Fibroblast of pulmonary artery (primary cell): ENCODE results near the gene DDX23.

Experiments
- DNase-seq: peaks from one replicate; pipeline ENCODE4 v3.0.0-alpha.2; 2010; ENCODE audit warnings: low read depth
- H3K4me3 ChIP-seq: replicated peaks from 2 replicates; pipeline ENCODE4 v1.5.1; 2011; ENCODE audit warnings: low read depth, mild to moderate bottlenecking, control low read depth, low read length, moderate library complexity
- TF ChIP-seq, protein P1 (sequence below): IDR thresholded peaks from 2 replicates; pipeline ENCODE4 v1.5.1; 2011; ENCODE audit warnings: mild to moderate bottlenecking, control low read depth, low read length, inconsistent platforms; ENCODE audit errors: missing control alignments

The DDX23 gene

DNA sequence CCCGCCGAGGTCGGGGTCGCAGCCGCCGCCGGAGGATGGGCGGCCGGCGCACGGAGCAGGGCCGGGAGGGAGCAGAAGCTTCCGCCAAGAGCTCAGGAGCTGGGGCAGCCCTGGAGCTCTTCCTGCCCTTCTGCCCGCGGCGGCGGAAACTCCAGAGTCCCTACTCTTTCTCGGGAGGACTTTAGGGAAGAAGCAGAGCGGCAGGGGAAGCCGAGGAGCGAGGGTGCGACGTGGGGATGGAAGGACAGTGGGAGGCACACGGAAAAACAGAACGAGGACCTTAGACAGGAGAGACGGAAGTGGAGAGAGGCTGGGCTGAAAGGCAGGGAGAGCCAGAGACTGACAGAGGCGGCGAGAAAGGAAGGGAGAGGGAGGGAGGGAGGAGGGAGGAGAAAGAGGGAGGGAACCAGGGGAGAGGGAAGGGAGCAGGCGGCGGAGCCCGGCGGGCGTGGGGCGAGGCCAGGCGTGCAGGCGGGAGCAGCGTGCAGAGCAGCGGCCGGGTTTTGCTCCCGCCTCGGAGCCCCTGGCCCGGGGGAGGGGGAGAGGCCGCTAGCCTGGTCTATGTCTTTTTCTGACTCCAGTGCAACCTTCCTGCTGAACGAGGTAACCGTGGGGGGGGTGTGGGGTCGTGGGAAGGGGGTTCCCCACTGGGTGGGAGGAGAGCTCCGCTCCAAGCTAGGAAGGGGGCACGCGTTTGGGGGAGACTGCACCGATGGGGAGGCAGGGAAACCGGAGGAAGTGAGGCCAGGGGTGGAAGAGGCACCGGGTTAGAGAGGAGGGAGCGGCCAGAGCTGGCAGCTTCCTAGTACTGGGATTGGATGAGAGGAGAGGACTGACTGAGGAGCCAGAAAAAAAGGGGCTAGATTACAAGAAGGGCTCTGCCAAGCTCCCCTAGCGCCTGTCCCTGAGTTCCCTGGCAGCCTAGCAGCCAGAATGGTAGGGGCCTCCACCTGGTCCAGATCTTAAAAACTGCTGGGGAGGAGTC is 36.5 kb downstream of the DDX23 start:
- peak; percentile 85 for DNase-seq
- TF ChIP-seq, protein P1, sequence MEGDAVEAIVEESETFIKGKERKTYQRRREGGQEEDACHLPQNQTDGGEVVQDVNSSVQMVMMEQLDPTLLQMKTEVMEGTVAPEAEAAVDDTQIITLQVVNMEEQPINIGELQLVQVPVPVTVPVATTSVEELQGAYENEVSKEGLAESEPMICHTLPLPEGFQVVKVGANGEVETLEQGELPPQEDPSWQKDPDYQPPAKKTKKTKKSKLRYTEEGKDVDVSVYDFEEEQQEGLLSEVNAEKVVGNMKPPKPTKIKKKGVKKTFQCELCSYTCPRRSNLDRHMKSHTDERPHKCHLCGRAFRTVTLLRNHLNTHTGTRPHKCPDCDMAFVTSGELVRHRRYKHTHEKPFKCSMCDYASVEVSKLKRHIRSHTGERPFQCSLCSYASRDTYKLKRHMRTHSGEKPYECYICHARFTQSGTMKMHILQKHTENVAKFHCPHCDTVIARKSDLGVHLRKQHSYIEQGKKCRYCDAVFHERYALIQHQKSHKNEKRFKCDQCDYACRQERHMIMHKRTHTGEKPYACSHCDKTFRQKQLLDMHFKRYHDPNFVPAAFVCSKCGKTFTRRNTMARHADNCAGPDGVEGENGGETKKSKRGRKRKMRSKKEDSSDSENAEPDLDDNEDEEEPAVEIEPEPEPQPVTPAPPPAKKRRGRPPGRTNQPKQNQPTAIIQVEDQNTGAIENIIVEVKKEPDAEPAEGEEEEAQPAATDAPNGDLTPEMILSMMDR = no peak
- H3K4me3 ChIP-seq = peak overlapping the region; percentile 85

DNA sequence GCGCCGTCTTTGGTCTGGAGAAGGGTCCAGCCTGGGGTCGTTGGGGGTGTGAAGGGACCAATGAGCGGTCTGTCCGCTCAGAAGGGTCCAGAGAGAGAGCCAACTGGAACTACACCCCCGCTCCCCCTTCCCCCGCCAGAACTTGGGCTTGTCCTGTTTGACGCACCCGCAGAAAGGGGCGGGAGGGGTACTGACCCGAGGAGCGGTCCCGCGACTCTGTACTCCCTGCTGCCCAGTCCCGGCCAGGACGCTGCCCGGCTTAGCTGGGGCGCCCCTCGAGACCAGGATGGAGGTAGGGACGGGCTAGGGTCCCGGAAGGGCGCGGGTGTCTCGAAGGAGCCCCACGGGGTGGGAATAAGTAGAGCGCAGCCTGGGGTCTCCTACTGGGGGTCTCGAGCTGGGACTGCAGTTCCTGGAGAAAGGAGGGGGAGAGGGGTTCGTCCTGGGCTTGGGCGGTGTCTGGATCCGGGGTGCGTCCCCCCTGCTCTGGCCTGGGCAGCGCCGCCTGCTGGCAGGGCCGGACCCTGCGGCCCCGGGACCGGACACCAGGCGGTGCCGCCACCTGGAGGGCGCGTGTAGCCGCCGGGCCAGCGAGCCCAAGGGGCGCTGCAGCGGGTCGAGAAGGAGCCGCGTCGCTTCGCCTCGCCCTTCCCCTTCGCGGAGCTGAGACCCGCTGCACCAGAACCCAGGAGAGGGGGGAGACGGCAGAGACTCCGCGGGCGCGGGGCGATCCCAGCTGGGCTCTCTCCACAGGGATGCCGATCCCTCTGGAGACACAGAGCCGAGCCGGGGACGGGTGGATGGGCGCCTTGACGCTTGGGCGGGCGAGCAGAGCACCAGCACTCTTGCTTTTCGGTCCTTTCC is 37.5 kb downstream of the DDX23 start:
- TF ChIP-seq, protein P1 = peak; percentile 65
- H3K4me3 ChIP-seq = peak overlapping the region; percentile 85
- DNase-seq = peak; percentile 79

- peak overlapping the region; percentile 85 for H3K4me3 ChIP-seq
- TF ChIP-seq, protein P1 = no peak
- DNase-seq = peak; percentile 23
Observed at GRCh38 chr12:48813465-48814261, 38.3 kb downstream of the DDX23 start.

DNA sequence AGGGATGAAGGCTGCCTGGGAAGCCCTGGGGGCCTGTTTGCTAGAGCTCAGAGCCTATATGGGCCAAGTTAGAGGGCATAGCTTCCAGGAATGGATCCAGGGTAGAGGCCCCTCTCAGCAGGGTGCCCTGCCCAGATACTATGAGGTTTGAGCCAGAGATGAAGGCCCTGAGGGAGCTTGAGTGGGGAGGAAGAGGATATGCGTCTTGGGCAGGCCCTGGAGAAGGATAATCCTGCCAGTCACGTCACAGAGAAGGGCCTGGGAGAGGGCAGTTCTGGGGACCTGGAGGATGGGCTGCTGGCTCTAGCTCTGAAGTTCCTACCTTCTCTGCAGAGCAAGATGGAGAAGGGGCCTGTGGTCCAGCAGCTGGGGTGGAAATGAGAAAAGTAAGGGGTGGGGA is 39.6 kb downstream of the DDX23 start:
- no peak for DNase-seq
- TF ChIP-seq, protein P1 = no peak

GRCh38 chr12:48811437-48812090 is 40.4 kb downstream of the DDX23 start:
- no peak overlapping the region for H3K4me3 ChIP-seq
- no peak for DNase-seq
- TF ChIP-seq, protein P1 = no peak

More for the DNA sequence above, 39.6 kb downstream of the DDX23 start:
- H3K4me3 ChIP-seq = no peak overlapping the region
